H1 (cell line): ENCODE data around the gene KATNAL2. TPM values are rescaled to one million over a fixed set of nuclear protein-coding genes. Genes with fewer than 3 reads are reported as not detected.

Source experiments
- CTCF ChIA-PET: fragments of 300-600 bp; sonication (Branson Sonifier 250); formaldehyde crosslinking; loops from one replicate; lab custom pipeline; 2021; ENCODE audit not compliant: partially characterized antibody; lab: Charles Lee
- POLR2A ChIA-PET: fragments of 300-600 bp; sonication (Branson Sonifier 250); formaldehyde crosslinking; loops from one replicate; lab custom pipeline; 2021; ENCODE audit warnings: inconsistent platforms; ENCODE audit not compliant: partially characterized antibody; lab: Charles Lee
- DNase-seq, 2 experiments: peaks; one replicate each; pipeline versions ENCODE4 v3.0.0 to v3.0.0-alpha.2; 2010 to 2022; ENCODE audit warnings: low spot score in 2 of 2, low read depth in 1 of 2, mixed read lengths in 1 of 2
- FAIRE-seq: peaks from 2 replicates; lab custom pipeline; 2011; peaks lifted over from hg19 to GRCh38; lab: Jason Lieb, UNC
- H2AFZ ChIP-seq: 2 replicates; pipeline ENCODE4 v1.8.1; 2012; ENCODE audit warnings: low read length, inconsistent platforms
- H2AK5ac ChIP-seq: 2 replicates; pipeline ENCODE4 v1.6.1; 2013; ENCODE audit warnings: low read depth, low read length
- H2BK120ac ChIP-seq: replicated peaks from 2 replicates; pipeline ENCODE3; 2013; ENCODE audit warnings: low read depth, low read length, inconsistent platforms
- H2BK12ac ChIP-seq: 2 replicates; pipeline ENCODE4 v1.6.1; 2013; ENCODE audit warnings: low read depth, low read length
- H2BK15ac ChIP-seq: 2 replicates; pipeline ENCODE4 v1.6.1; 2013; ENCODE audit warnings: low read length
- H2BK20ac ChIP-seq: 2 replicates; pipeline ENCODE4 v1.6.1; 2013; ENCODE audit warnings: low read length
- H2BK5ac ChIP-seq: 2 replicates; pipeline ENCODE4 v1.6.1; 2013; ENCODE audit warnings: low read depth, low read length
- H3K14ac ChIP-seq: 2 replicates; pipeline ENCODE4 v1.6.1; 2013; ENCODE audit warnings: inconsistent platforms; ENCODE audit not compliant: insufficient read length
- H3K18ac ChIP-seq: 2 replicates; pipeline ENCODE4 v1.6.1; 2013; ENCODE audit warnings: low read length; ENCODE audit errors: extremely low read depth
- H3K23ac ChIP-seq: 2 replicates; pipeline ENCODE4 v1.6.1; 2013; ENCODE audit warnings: inconsistent platforms; ENCODE audit not compliant: insufficient read length
- H3K23me2 ChIP-seq: 2 replicates; pipeline ENCODE4 v1.6.1; 2013; ENCODE audit warnings: low read depth, low read length
- H3K27ac ChIP-seq: 2 replicates; pipeline ENCODE4 v1.6.1; 2011; ENCODE audit warnings: low read depth, low read length, inconsistent platforms
- H3K27me3 ChIP-seq, 4 experiments: replicated peaks in 1 of 4; 1 replicate in 1 of 4; 2 replicates in 3 of 4; pipeline versions ENCODE4 v1.6.1 to v1.8.1; 2011 to 2013; ENCODE audit warnings: low read length in 3 of 4, mild to moderate bottlenecking in 3 of 4, inconsistent platforms in 2 of 4, mixed read lengths in 2 of 4, moderate library complexity in 1 of 4; ENCODE audit not compliant: control insufficient read depth in 3 of 4, insufficient read depth in 3 of 4; ENCODE audit errors: extremely low read depth in 1 of 4
- H3K36me3 ChIP-seq, 4 experiments: 2 replicates each; pipeline versions ENCODE4 v1.6.1 to v1.8.1; 2011 to 2013; ENCODE audit warnings: mild to moderate bottlenecking in 4 of 4, low read length in 3 of 4, moderate library complexity in 2 of 4, control low read depth in 1 of 4, inconsistent platforms in 1 of 4; ENCODE audit not compliant: insufficient read depth in 4 of 4, control insufficient read depth in 2 of 4
- H3K4ac ChIP-seq: replicated peaks from 2 replicates; pipeline ENCODE3; 2013; ENCODE audit warnings: low read length, low read depth, mixed read lengths, inconsistent platforms; ENCODE audit not compliant: insufficient read length
- H3K4me1 ChIP-seq, 4 experiments: replicated peaks in 1 of 4; 1 replicate in 1 of 4; 2 replicates in 3 of 4; pipeline versions ENCODE4 v1.6.1 to v1.8.1; 2011 to 2013; ENCODE audit warnings: low read length in 3 of 4, inconsistent platforms in 2 of 4, mixed read lengths in 1 of 4; ENCODE audit not compliant: insufficient read depth in 4 of 4, control insufficient read depth in 3 of 4
- H3K4me2 ChIP-seq, 2 experiments: 2 replicates each; pipeline versions ENCODE4 v1.6.1 to v1.8.1; 2011 to 2013; ENCODE audit warnings: low read depth in 2 of 2, low read length in 2 of 2, control low read depth in 1 of 2, inconsistent platforms in 1 of 2, mild to moderate bottlenecking in 1 of 2; ENCODE audit not compliant: insufficient read depth in 1 of 2
- H3K4me3 ChIP-seq, 4 experiments: fragments of 200-600, 300-600 bp in 1 of 4; sonication (generic), shearing (Covaris generic), sonication (Bioruptor Twin) in 1 of 4; 2 replicates each; pipeline versions ENCODE4 v1.5.1 to v1.8.1; 2011 to 2016; ENCODE audit warnings: low read length in 4 of 4, low read depth in 3 of 4, control low read depth in 2 of 4, inconsistent platforms in 2 of 4, mild to moderate bottlenecking in 2 of 4, mixed read lengths in 1 of 4, moderate library complexity in 1 of 4; ENCODE audit not compliant: insufficient read depth in 2 of 4; ENCODE audit errors: extremely low read depth in 1 of 4
- H3K56ac ChIP-seq: replicated peaks from 2 replicates; pipeline ENCODE3; 2013; ENCODE audit warnings: low read depth, mild to moderate bottlenecking, mixed read lengths, low read length, inconsistent platforms; ENCODE audit not compliant: insufficient read length
- H3K79me1 ChIP-seq: 2 replicates; pipeline ENCODE4 v1.6.1; 2013; ENCODE audit warnings: low read depth, low read length, control low read depth
- H3K79me2 ChIP-seq, 2 experiments: 2 replicates each; pipeline versions ENCODE4 v1.6.1 to v1.8.1; 2012 to 2013; ENCODE audit warnings: low read length in 2 of 2, mild to moderate bottlenecking in 2 of 2, inconsistent platforms in 1 of 2; ENCODE audit not compliant: insufficient read depth in 2 of 2, control insufficient read depth in 1 of 2
- H3K9ac ChIP-seq, 4 experiments: replicated peaks in 1 of 4; 1 replicate in 1 of 4; 2 replicates in 3 of 4; pipeline versions ENCODE4 v1.6.1 to v1.8.1; 2011 to 2013; ENCODE audit warnings: low read depth in 3 of 4, low read length in 3 of 4, control low read depth in 2 of 4, mild to moderate bottlenecking in 2 of 4, moderate library complexity in 2 of 4, inconsistent platforms in 1 of 4; ENCODE audit errors: extremely low read depth in 1 of 4
- H3K9me3 ChIP-seq, 2 experiments: 2 replicates each; pipeline versions ENCODE4 v1.6.1 to v1.8.1; 2012 to 2013; ENCODE audit warnings: mild to moderate bottlenecking in 2 of 2, moderate library complexity in 2 of 2, control low read depth in 1 of 2, inconsistent platforms in 1 of 2, low read depth in 1 of 2, low read length in 1 of 2, mixed read lengths in 1 of 2; ENCODE audit not compliant: insufficient read depth in 2 of 2
- H4K20me1 ChIP-seq, 2 experiments: replicated peaks in 1 of 2; 2 replicates each; pipeline versions ENCODE3 to v1.8.1; 2011 to 2013; ENCODE audit warnings: inconsistent platforms in 2 of 2, low read length in 2 of 2, mild to moderate bottlenecking in 1 of 2; ENCODE audit not compliant: insufficient read depth in 2 of 2, control insufficient read depth in 1 of 2
- H4K5ac ChIP-seq: 2 replicates; pipeline ENCODE4 v1.6.1; 2013; ENCODE audit warnings: low read length, low read depth, mixed read lengths, inconsistent platforms; ENCODE audit not compliant: insufficient read length
- H4K8ac ChIP-seq: 2 replicates; pipeline ENCODE4 v1.8.0; 2013; ENCODE audit warnings: mild to moderate bottlenecking, moderate library complexity, low read length, inconsistent platforms; ENCODE audit not compliant: insufficient read depth; ENCODE audit errors: extremely low read depth
- H4K91ac ChIP-seq: replicated peaks from 2 replicates; pipeline ENCODE3; 2013; ENCODE audit warnings: low read length, mixed read lengths, inconsistent platforms; ENCODE audit not compliant: insufficient read length
- ATF2 ChIP-seq: IDR thresholded peaks from 2 replicates; pipeline ENCODE4 v1.6.1; 2012; ENCODE audit warnings: low read length, inconsistent platforms
- BRCA1 ChIP-seq: IDR thresholded peaks from 2 replicates; pipeline ENCODE4 v1.6.1; 2012; ENCODE audit warnings: low read depth, low read length, improper control_type of control experiment
- CREB1 ChIP-seq: IDR thresholded peaks from 2 replicates; pipeline ENCODE4 v1.6.1; 2012; ENCODE audit warnings: inconsistent platforms
- CTBP2 ChIP-seq: IDR thresholded peaks from 2 replicates; pipeline ENCODE4 v1.7.0; 2011; ENCODE audit warnings: borderline replicate concordance, mild to moderate bottlenecking, moderate library complexity, mixed read lengths, low read length; ENCODE audit not compliant: insufficient read depth, insufficient read length
- FOSL1 ChIP-seq: IDR thresholded peaks from 2 replicates; pipeline ENCODE4 v1.6.1; 2011; ENCODE audit warnings: mild to moderate bottlenecking, low read depth, low read length, moderate library complexity; ENCODE audit not compliant: insufficient read depth
- HDAC2 ChIP-seq, 2 experiments: fragments of 300-600 bp in 1 of 2; sonication (generic) in 1 of 2; IDR thresholded peaks; 2 replicates each; pipeline ENCODE4 v1.6.1; 2011 to 2012; ENCODE audit warnings: low read depth in 2 of 2, low read length in 2 of 2, mild to moderate bottlenecking in 2 of 2, moderate library complexity in 2 of 2, borderline replicate concordance in 1 of 2, inconsistent platforms in 1 of 2
- PHF8 ChIP-seq: fragments of 200-600 bp; sonication (generic); conservative IDR thresholded peaks from 2 replicates; pipeline ENCODE4 v1.7.1; 2012; ENCODE audit warnings: low read depth, mild to moderate bottlenecking, inconsistent platforms, low read length, moderate library complexity
- POLR2A ChIP-seq, 2 experiments: IDR thresholded peaks; 1 replicate in 1 of 2; 2 replicates in 1 of 2; pipeline ENCODE4 v1.6.1; 2011; ENCODE audit warnings: low read depth in 2 of 2, low read length in 2 of 2, mild to moderate bottlenecking in 2 of 2; ENCODE audit errors: control extremely low read depth in 1 of 2
- RNF2 ChIP-seq: fragments of 200-900, 300-1000 bp; sonication (generic); IDR thresholded peaks from 2 replicates; pipeline ENCODE4 v1.7.1; 2016; ENCODE audit warnings: borderline replicate concordance, low read depth, mild to moderate bottlenecking, antibody characterized with exemption, low read length; ENCODE audit not compliant: poor library complexity, severe bottlenecking; ENCODE audit errors: missing control alignments
- USF2 ChIP-seq: IDR thresholded peaks from 2 replicates; pipeline ENCODE4 v1.6.1; 2011; ENCODE audit warnings: low read length, improper control_type of control experiment
- WGBS, 2 experiments: shearing (Covaris generic) in 1 of 2; methylation state at CpG; one replicate each; pipeline versions ENCODE4 v1.1.6 to v1.1.7; 2013 to 2015; ENCODE audit warnings: low lambda C conversion rate in 2 of 2, mixed read lengths in 2 of 2, inconsistent platforms in 1 of 2, low coverage in 1 of 2, missing lambda C conversion rate in 1 of 2; ENCODE audit not compliant: insufficient replicate concordance in 2 of 2, insufficient coverage in 1 of 2, insufficient read length in 1 of 2; ENCODE audit errors: extremely low coverage in 1 of 2, missing lambda C conversion rate in 1 of 2; 5-methylcytosine and 5-hydroxymethylcytosine counted together
- polyA plus RNA-seq, 7 experiments: library from polyadenylated mRNA; depleted of rRNA in 3 of 7; stranded (reverse) in 5 of 7; unstranded in 2 of 7; fragments of >200 nt in 5 of 7; fragments of 200-250 nt in 2 of 7; gene quantifications; 1 replicate in 5 of 7; 2 replicates in 1 of 7; 4 replicates in 1 of 7; pipeline versions ENCODE4 v1.2.1 to v1.2.3, GENCODE V29; 2011 to 2013; ENCODE audit warnings: missing spikeins in 2 of 7, mixed read lengths in 2 of 7
- total RNA-seq: library from RNA; stranded (reverse); fragmentation: NEBNext Ultra II Directional; extraction: Animal tissue kit (Norgen Biotek cat#: 25700); gene quantifications from 2 replicates; pipeline ENCODE4 v1.2.1, GENCODE V29; 2021

The KATNAL2 gene
- total and polyA plus RNA-seq, 2 of the 8 experiments (the other 6 are each of a cell fraction or from before 2014, with no cell fraction given): 10.0 to 15.2 TPM

- no peak overlapping the region for H2AK5ac ChIP-seq
- FAIRE-seq: no peak
- H4K20me1 ChIP-seq: peaks cover 0 to 3% of the 10 kb centered on the region in 2 experiments
- TF ChIP-seq USF2 (no peak), CREB1 (no peak), HDAC2 (IDR thresholded peaks at IDR 0.05; ENCODE audit: borderline replicate concordance in 1 of 2, low read depth in 2 of 2, low read length in 2 of 2) (no peak), RNF2 (no peak), POLR2A (IDR thresholded peaks at IDR 0.05; ENCODE audit: control extremely low read depth in 1 of 2, low read depth in 2 of 2, low read length in 2 of 2) (no peak), FOSL1 (no peak), BRCA1 (no peak), ATF2 (no peak), PHF8 (no peak), CTBP2 (no peak)
Observed at GRCh38 chr18:47109720-47110119, 192.3 kb downstream of the KATNAL2 start.

More at GRCh38 chr18:47109720-47110119, 192.3 kb downstream of the KATNAL2 start:
- no peak overlapping the region for H3K27ac ChIP-seq
- no peak overlapping the region for H2BK12ac ChIP-seq
- no peak overlapping the region for H3K23ac ChIP-seq
- H2AFZ ChIP-seq: no peak overlapping the region
- no peak overlapping the region for H3K14ac ChIP-seq
- ChIA-PET POLR2A (interaction anchor here (0.7 kb wide), 1 partner anchor 25 kb away, joined by 3 read pairs; no protein-coding TSS in a partner anchor), CTCF (interaction anchor here (2.5 kb wide), 1 partner anchor 8 kb away, joined by 14 read pairs; no protein-coding TSS in a partner anchor)
- no peaks in the 10 kb centered on the region for H3K9me3 ChIP-seq
- H3K4ac ChIP-seq: no peak overlapping the region
- H3K9ac ChIP-seq: no peak overlapping the region
- H3K4me3 ChIP-seq: no peak overlapping the region
- peaks cover 0 to 43% (median 8%) of the 10 kb centered on the region in 4 experiments; a peak in 5 of 8 replicates for H3K36me3 ChIP-seq
- H3K56ac ChIP-seq: no peak overlapping the region
- H3K23me2 ChIP-seq: no peaks in the 10 kb centered on the region; the same call in 1 of the 2 replicates
- no peak overlapping the region for H4K5ac ChIP-seq
- no peak for DNase-seq
- H2BK20ac ChIP-seq: no peak overlapping the region; the same call in 1 of the 2 replicates
- H3K18ac ChIP-seq: no peak overlapping the region
- no peak overlapping the region for H4K91ac ChIP-seq
- no peak overlapping the region for H2BK5ac ChIP-seq
- no peaks in the 10 kb centered on the region for H3K79me1 ChIP-seq
- no peak overlapping the region; a peak in 1 of 4 replicates for H3K4me2 ChIP-seq
- no peak overlapping the region for H4K8ac ChIP-seq
- H2BK120ac ChIP-seq: no peak overlapping the region
- peaks cover 5 to 20% (median 15%) of the 10 kb centered on the region in 4 experiments for H3K4me1 ChIP-seq
- no peaks in the 10 kb centered on the region for H3K27me3 ChIP-seq
- WGBS, 2 experiments: 58% methylated on average over 1 of the region's 1 CpG; no CpG with 5 or more reads in 1 of the 2 experiments
- no peak overlapping the region for H2BK15ac ChIP-seq
- H3K79me2 ChIP-seq: no peaks in the 10 kb centered on the region
